ENCODE measurements around the gene SLC41A3.

The SLC41A3 gene

DNA sequence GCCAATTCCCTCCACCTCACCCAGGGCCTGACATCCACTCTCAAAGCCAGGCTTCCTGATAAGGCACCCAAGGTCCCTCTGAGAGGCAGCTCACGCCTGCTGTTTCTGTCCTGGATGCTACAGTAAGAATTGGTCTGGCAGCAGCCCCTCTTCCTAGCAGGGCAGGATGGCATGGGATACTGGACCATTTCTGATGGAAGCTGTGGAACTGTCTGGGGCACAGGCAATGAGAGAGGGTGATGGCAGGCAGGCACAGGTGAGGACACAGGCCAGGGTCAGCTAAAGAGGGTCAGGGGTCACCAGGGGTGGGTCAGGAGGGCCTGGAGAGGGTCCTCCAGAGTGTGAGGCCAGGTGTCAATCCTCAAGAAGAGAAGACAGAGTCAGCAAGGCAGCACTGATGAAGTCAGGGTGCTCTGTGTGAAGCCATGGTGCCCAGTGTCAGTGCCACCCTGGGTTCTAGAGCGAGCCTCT is 41.9 kb upstream of the SLC41A3 start:
- no peak overlapping the region for H3K27ac ChIP-seq
- TF ChIP-seq CTCF (IDR thresholded peaks at IDR 0.05) (no peak), ZFX (IDR thresholded peaks at IDR 0.05; ENCODE audit: borderline replicate concordance) (no peak)

GRCh38 chr3:126125341-126125740 is 41.4 kb upstream of the SLC41A3 start:
- no peak overlapping the region for H3K27ac ChIP-seq
- TF ChIP-seq CTCF (IDR thresholded peaks at IDR 0.05) (no peak), ZFX (IDR thresholded peaks at IDR 0.05; ENCODE audit: borderline replicate concordance) (no peak)

- no peak overlapping the region for H3K27ac ChIP-seq
- TF ChIP-seq ZFX (IDR thresholded peaks at IDR 0.05; ENCODE audit: borderline replicate concordance) (no peak), CTCF (IDR thresholded peaks at IDR 0.05) (no peak)
These were observed 41.0 kb upstream of the SLC41A3 start for GRCh38 chr3:126124896-126125295.

DNA sequence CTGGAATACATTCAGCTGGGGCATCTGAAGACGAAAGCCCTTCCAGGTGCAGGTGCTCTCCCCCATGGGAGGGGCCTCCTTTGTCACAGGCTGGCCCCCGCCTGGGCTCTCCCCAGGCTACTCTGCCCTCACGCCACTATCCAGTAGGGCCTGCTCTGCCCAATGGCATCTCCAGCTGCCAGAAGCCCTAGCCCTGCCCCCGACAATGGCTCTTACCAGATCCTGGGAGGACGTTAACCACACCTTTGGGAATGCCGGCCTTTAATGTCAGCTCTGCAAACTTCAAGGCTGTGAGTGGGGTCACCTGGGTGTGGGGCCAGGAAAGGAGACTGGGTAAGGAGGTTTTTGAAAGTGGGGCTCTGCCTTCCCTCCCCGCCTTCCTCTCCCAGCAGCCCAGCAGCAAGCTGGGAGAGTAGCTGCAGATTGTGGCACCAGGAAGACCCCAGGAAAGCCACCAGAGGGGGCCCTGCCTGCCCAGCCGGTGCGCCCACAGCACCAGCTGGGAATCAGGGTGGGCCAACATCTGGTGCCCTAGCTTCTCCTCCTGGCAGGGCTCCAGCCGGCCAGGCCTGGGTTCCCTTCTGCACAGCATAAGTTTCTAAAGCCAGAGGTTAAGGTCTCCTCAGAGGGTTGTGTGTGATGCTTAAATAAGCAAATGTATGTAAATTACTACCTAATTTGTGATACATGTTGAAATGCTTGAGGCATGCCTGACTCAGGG is 40.4 kb upstream of the SLC41A3 start:
- no peak for TF ChIP-seq CTCF (IDR thresholded peaks at IDR 0.05)
- TF ChIP-seq ZFX (IDR thresholded peaks at IDR 0.05; ENCODE audit: borderline replicate concordance) = no peak
- H3K27ac ChIP-seq = no peak overlapping the region

DNA sequence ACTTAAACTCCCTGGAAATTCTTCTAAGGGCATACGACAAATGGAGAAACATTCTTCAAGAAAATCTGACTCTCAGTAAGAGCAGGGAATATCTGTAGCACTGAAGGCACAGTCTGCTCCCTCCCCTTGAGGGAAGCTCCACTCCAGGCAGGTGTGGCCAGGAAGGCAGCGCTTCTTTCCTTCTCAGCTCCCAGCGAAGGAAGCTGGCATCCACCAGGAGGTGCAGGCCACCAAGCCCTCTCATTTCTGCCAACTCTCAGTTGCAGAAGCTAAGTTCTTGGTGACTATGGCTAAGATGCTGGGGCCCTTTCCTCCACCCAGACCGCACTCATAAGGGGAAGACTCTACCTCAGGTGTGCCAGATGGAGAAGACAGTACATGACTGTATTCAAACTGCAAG is 37.7 kb upstream of the SLC41A3 start:
- TF ChIP-seq ZFX (IDR thresholded peaks at IDR 0.05; ENCODE audit: borderline replicate concordance) = no peak
- no peak for TF ChIP-seq CTCF (IDR thresholded peaks at IDR 0.05)
- H3K27ac ChIP-seq = no peak overlapping the region

- no peak for TF ChIP-seq CTCF (IDR thresholded peaks at IDR 0.05)
- no peak for TF ChIP-seq ZFX (IDR thresholded peaks at IDR 0.05; ENCODE audit: borderline replicate concordance)
- H3K27ac ChIP-seq = no peak overlapping the region
These were observed 37.1 kb upstream of the SLC41A3 start for GRCh38 chr3:126121074-126121473.

DNA sequence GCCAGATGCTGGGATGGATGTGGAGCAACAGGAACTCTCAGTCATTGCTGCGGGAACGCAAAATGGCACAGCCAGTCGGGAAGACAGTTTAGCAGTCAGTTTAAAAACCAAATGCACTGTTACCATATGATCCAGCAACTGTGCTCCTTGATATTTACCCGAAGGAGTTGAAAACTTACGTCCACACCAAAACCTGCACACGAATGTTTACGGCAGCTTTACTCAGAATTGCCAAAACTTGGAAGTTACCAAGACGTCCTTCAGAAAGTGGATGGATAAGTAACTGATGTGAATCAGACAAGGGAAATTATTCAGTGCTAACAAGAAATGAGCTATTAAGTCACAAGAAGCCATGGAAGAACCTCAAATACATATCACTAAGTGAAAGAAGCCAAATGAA is 36.1 kb upstream of the SLC41A3 start:
- no peak overlapping the region for H3K27ac ChIP-seq
- TF ChIP-seq ZFX (IDR thresholded peaks at IDR 0.05; ENCODE audit: borderline replicate concordance) (no peak), CTCF (IDR thresholded peaks at IDR 0.05) (no peak)

Data from 22Rv1 (cell line).